H1 (cell line): ENCODE data around the gene CLDN9. TPM values are rescaled to one million over a fixed set of nuclear protein-coding genes. Genes with fewer than 3 reads are reported as not detected.

Experiments
- CHD7 ChIP-seq: fragments of 300-600 bp; sonication (generic); IDR thresholded peaks from 2 replicates; pipeline ENCODE4 v1.7.1; 2012; ENCODE audit warnings: low read length, moderate library complexity, mild to moderate bottlenecking, inconsistent platforms; ENCODE audit not compliant: insufficient replicate concordance
- polyA plus RNA-seq, 7 experiments: library from polyadenylated mRNA; depleted of rRNA in 3 of 7; stranded (reverse) in 5 of 7; unstranded in 2 of 7; fragments of >200 nt in 5 of 7; fragments of 200-250 nt in 2 of 7; gene quantifications; 1 replicate in 5 of 7; 2 replicates in 1 of 7; 4 replicates in 1 of 7; pipeline versions ENCODE4 v1.2.1 to v1.2.3, GENCODE V29; 2011 to 2013; ENCODE audit warnings: missing spikeins in 2 of 7, mixed read lengths in 2 of 7
- total RNA-seq: library from RNA; stranded (reverse); fragmentation: NEBNext Ultra II Directional; extraction: Animal tissue kit (Norgen Biotek cat#: 25700); gene quantifications from 2 replicates; pipeline ENCODE4 v1.2.1, GENCODE V29; 2021

CLDN9 gene
- total and polyA plus RNA-seq, 2 of the 8 experiments (the other 6 are each of a cell fraction or from before 2014, with no cell fraction given), result 0.60 to 0.89 TPM

DNA sequence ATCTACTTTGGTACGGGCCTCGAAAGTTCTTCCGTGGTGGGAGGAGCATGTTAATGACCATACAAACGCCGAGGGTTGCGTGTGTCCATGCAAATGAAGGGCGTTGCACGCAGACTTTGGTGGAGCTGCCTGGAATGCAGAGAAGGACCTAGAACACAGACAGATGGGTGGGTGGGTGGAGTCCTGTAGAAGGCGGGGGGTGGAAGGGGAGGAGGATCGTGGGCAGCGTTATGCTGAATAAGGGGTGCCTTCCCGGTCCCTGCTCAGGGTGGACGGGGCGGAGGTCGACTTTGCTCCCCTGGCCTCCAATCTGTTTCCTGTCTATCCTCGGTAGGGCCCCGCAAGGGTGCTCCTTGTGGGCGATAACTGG is 44.4 kb upstream of the CLDN9 start (continued):
- no peak for TF ChIP-seq CHD7
- TF ChIP-seq, all 59 proteins: peak for 0
